Mesodermal cell (in vitro differentiated cells): Measurements from ENCODE around the gene CXCR6.

Experiments
- H3K27ac ChIP-seq: 2 replicates; pipeline ENCODE4 v1.7.0; 2013; ENCODE audit warnings: mild to moderate bottlenecking, low read depth, low read length, moderate library complexity; ENCODE audit not compliant: severe bottlenecking
- H3K36me3 ChIP-seq: 2 replicates; pipeline ENCODE4 v1.7.1; 2013; ENCODE audit warnings: mild to moderate bottlenecking, low read length, moderate library complexity; ENCODE audit not compliant: control insufficient read depth, insufficient read depth
- H3K4me1 ChIP-seq: one replicate; pipeline ENCODE4 v1.7.1; 2013; ENCODE audit warnings: mild to moderate bottlenecking, low read length; ENCODE audit not compliant: insufficient read depth, control insufficient read depth, poor library complexity, severe bottlenecking
- H3K4me3 ChIP-seq: 2 replicates; pipeline ENCODE4 v1.7.0; 2013; ENCODE audit warnings: low read length, control low read depth, mild to moderate bottlenecking; ENCODE audit not compliant: insufficient read depth, poor library complexity, severe bottlenecking; ENCODE audit errors: extremely low read depth
- H3K9me3 ChIP-seq: 2 replicates; pipeline ENCODE4 v1.7.1; 2013; ENCODE audit warnings: mild to moderate bottlenecking, low read length, moderate library complexity; ENCODE audit not compliant: control insufficient read depth
- WGBS, 2 experiments: methylation state at CpG; one replicate each; pipeline ENCODE4 v1.1.5; 2013; ENCODE audit warnings: missing lambda C conversion rate in 2 of 2; ENCODE audit not compliant: insufficient coverage in 2 of 2; 5-methylcytosine and 5-hydroxymethylcytosine counted together

CXCR6 gene

DNA sequence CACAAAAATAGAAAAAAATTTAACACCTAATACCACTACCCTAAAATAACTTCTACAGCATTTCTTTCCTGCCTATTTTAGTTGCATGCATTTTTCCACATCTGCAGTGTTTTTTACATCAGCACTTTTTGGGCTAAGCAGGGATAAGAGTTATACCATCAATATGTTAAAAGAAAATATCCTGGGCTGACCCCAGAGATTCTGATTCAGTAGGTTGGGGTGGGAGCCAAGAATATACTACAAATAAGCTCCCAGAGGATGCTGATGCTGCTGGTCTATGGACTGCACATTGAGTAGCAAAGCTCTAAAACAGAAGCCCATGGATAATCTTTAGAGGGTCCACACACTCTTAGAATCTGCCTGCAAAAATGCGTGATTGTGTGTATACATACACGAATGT lies 37.6 kb downstream of the CXCR6 start:
- peaks cover 66% of the 10 kb centered on the region for H3K36me3 ChIP-seq
- peaks cover 13% of the 10 kb centered on the region for H3K4me1 ChIP-seq
- WGBS, 2 experiments: 91 to 100% methylated on average over 2 of the region's 2 CpGs
- H3K27ac ChIP-seq: no peak overlapping the region
- no peaks in the 10 kb centered on the region for H3K9me3 ChIP-seq
- no peak overlapping the region for H3K4me3 ChIP-seq

DNA sequence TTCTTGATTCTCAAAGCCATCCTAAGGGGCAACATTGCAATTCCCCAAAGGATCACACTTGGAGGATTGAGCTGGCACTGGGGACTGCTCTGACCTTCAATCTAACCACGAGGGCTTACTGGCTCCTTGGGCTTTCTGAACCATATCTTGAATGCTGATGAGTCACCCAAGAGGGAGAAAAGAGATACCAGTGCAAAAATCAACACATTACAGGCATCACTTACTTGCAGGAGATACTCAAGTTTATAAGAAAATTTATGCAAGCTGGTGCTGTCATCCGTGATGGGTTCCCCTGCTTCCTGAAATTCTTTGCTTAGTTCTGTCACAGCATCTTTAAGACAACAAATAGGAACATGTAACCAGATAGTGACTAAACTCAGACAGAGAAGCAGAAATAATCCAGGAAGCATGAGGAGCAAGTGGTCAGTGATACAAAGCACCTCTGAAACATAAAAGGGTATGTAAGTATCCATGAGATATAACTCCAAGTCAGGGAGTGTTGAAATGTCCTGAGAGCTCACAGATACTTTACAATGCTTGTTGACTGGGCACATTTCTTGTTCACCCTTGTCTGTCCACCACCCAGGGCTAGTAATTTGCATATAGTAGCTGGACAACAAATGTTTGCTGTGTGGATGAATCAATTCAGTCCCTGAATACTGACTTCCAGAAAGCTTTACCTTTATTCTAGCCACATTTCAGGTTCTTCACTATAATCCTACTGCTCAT lies 38.2 kb downstream of the CXCR6 start:
- Histone ChIP-seq H3K9me3 (no peaks in the 10 kb centered on the region), H3K4me3 (no peak overlapping the region), H3K36me3 (peaks cover 65% of the 10 kb centered on the region), H3K27ac (peak overlapping the region; percentile 7), H3K4me1 (peaks cover 20% of the 10 kb centered on the region)
- 71 to 90% methylated on average over 2 of the region's 2 CpGs for WGBS, 2 experiments

DNA sequence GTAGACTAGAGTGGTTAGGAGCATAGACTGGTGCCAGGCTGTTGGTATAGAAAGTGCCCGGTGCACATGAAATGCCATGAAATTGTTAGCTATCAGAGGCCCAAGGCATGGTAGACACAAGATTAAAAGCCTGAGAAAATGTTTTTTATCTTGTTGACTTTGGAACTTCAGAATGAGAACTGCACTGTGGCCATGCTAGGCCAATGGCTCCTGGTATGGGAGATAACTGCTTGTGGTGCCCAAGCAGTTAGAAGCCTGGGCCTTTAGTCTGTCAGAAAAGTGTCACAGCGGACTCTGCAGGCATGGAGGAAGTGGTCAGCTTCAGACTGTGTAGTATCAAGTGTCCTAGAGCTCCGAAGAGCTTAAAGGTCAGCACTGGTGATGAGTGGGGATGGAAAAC lies 40.5 kb downstream of the CXCR6 start:
- H3K27ac ChIP-seq: no peak overlapping the region
- no peak overlapping the region for H3K4me3 ChIP-seq
- H3K4me1 ChIP-seq: peaks cover 39% of the 10 kb centered on the region
- WGBS, 2 experiments: 94 to 97% methylated on average over 3 of the region's 3 CpGs
- H3K36me3 ChIP-seq: peaks cover 50% of the 10 kb centered on the region
- no peaks in the 10 kb centered on the region for H3K9me3 ChIP-seq

DNA sequence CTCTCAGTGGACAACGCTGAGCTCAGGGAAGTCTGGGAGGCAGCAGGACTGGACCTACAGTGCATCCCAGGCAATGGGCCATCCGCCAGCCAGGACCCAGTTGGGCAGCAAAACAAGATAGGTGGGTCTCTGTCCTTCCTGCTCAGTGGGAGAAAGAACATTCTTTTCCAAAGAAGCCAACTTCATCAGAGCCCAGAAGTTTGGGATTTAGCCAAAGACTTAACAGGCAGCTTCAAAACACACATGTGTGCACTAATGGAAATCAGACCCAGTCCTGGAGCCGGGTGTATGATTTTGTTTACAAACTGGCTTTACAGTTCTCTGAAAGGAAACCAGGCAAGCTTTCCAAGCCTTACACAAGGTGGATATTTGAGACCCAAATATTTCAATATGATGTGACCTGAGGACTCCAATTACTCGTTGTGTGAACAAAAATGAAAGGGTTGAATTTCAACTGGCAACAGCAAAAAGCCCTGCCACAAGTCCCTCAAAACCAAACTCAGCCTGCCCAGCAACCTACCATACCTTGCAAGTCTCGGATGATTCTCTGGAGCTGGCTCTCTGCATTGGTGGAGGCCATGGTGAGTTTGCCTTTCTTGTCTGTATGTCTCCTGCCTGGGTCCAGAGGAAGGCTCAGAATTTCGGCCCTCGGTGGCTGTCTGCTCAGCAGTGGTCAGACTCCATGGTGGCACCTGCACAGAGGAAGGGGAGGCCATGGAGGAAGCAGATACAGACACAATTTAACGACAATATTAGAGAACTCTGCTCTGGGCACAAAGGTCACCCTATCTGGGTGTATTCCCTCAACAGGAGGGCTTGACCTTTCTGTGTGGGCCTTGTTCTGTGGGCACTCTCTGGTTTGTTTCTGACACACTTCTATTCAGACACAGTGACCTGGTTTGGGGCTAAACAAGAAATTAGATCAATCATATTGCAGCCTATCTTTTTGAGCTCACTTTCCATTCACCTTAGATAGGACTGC lies 41.4 kb downstream of the CXCR6 start:
- H3K9me3 ChIP-seq: no peaks in the 10 kb centered on the region
- H3K36me3 ChIP-seq: peaks cover 41% of the 10 kb centered on the region
- no peak overlapping the region for H3K4me3 ChIP-seq
- peak overlapping the region; percentile 2 for H3K27ac ChIP-seq
- peaks cover 39% of the 10 kb centered on the region for H3K4me1 ChIP-seq
- WGBS, 2 experiments: 94 to 95% methylated on average over 7 of the region's 8 CpGs

DNA sequence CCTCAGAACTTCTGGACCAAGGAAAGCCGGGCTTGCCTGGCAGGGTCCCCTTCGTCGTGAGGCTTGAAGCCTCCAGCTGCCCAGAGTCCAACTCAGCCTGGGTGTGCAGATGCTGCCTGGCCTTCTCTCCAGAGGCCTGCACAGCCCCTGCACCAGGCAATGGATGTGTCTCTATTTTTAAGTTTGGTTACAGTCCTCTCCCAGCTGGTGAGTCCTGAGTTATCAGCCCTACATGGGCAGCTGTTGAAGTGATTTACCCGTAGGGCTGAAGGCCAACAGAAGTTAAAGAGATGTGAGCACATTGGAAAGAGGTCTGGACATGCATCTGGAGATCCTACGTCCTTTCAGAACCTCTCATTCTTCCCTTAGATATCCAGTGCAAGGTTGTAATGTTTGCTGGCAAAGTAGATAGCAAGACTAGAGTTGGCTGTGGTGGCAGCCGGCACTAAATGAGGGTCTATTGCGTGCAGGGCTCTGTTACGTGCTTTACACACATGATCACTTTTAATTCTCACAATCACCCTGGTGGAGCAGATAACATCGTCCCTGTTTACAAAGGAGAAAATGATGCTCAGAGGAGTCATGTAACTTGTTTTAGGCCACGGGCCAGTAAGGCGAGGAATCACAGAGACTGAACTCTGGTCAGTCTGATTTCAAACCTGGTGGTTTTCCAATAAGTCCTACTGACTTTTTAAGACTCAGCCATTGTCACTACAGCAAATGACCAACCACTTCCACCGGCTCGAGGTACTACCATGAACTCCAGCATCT lies 42.5 kb downstream of the CXCR6 start:
- Histone ChIP-seq H3K36me3 (peaks cover 31% of the 10 kb centered on the region), H3K4me3 (no peak overlapping the region), H3K27ac (peak overlapping the region; percentile 80), H3K9me3 (no peaks in the 10 kb centered on the region), H3K4me1 (peaks cover 39% of the 10 kb centered on the region)
- 92 to 93% methylated on average over 8 to 9 of the region's 13 CpGs for WGBS, 2 experiments

DNA sequence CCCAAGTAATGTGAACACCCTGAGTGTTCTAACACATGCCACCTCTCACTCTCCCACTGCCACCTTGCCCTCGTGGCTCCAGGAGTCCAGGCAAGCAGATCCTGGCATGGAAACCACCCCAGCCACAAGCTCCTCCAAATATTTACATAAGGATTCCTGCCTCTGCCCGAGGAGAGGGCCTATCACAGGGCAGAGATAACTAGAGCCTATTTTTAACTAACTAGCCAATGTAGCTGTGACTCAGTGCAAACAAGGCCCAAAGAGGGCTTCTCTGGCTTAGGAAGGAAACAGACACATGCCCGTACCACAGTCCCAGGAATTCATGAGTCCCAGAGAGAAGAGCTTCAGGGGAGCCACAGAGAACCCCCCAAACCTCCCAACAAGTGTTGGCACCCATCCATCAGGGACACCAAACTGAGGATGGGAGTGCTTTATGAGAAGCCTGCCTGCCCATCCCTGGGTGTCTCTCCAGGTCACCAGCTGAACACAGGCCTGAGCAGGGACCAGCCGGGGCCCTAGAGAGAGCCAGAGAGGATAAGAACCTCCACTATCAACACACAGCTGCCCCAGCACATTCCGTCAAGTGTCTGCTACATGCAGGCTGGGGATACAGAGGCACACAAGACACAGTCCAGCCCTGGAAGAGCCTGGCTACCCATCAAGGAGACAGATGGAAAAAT lies 43.2 kb downstream of the CXCR6 start:
- 78 to 82% methylated on average over 2 to 5 of the region's 5 CpGs for WGBS, 2 experiments
- peaks cover 37% of the 10 kb centered on the region for H3K4me1 ChIP-seq
- H3K4me3 ChIP-seq: no peak overlapping the region
- no peaks in the 10 kb centered on the region for H3K9me3 ChIP-seq
- peaks cover 33% of the 10 kb centered on the region for H3K36me3 ChIP-seq
- peak overlapping the region; percentile 80 for H3K27ac ChIP-seq

DNA sequence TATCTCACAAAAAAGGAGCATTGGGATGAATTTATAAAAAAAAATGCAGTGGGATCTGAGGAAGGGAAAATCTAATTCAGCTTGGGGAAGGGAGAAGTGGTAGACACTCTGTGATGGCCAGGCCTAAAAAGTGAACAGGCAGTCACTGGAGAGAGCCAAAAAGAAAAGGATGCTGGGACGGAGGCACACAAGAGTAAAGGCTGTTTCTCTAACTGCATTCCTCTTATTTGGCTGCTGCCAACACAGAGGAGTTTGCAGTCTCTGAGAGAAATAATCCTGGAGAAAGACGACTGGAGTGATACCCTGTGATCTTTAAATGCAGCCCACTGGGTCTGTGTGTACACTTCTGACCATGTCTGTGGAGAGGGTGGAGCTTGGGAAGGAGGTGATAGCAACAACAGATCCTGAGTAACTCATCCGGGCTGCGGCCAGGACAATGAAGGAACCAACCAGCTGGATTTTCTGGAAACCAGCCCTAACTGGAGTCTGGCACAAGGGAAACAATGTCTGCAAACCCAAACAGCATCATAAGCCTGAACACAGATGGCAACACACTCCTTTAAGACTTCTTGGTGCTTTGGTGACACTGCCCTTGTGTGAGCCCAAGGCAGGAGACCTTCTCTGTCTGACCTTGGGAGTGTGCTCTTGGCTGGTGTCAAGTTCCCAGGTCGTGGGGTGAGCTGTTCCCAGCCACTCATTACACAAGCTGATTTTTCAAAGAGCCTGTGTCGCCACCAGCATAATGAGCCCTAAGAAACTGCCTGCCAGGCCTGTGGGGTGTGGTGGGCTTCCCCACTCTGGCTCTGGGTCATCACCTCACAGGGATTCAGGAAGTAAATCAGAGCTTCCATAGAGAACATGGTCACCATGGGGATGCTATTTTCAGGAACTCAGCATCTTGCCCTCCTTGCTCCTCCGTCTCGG lies 44.4 kb downstream of the CXCR6 start:
- peaks cover 32% of the 10 kb centered on the region for H3K4me1 ChIP-seq
- H3K36me3 ChIP-seq: peaks cover 26% of the 10 kb centered on the region
- H3K4me3 ChIP-seq: no peak overlapping the region
- H3K9me3 ChIP-seq: no peaks in the 10 kb centered on the region
- H3K27ac ChIP-seq: no peak overlapping the region
- WGBS, 2 experiments: 97 to 100% methylated on average over 5 to 7 of the region's 8 CpGs

DNA sequence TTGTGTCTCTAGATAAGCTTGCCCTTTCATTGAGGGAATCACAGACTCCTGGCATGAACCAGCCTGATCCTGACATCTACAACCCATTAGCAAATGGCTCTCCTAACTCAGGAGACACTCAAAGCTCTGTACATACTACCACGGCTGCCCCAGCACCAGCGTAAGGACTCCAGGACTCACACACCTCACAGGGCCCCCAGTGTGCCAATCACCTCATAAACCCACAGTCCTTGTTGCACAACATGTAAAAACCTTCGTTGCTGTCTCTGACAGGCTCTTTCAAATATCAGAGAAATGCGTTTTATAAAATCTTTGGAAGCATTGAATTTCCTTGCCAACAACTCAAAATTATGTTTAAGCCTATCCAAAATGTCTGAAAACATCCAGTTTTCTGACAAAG lies 45.1 kb downstream of the CXCR6 start:
- WGBS, 2 experiments: 93 to 100% methylated on average over 4 of the region's 4 CpGs
- peaks cover 40% of the 10 kb centered on the region for H3K4me1 ChIP-seq
- no peaks in the 10 kb centered on the region for H3K9me3 ChIP-seq
- H3K36me3 ChIP-seq: peaks cover 19% of the 10 kb centered on the region
- H3K4me3 ChIP-seq: no peak overlapping the region
- H3K27ac ChIP-seq: no peak overlapping the region

DNA sequence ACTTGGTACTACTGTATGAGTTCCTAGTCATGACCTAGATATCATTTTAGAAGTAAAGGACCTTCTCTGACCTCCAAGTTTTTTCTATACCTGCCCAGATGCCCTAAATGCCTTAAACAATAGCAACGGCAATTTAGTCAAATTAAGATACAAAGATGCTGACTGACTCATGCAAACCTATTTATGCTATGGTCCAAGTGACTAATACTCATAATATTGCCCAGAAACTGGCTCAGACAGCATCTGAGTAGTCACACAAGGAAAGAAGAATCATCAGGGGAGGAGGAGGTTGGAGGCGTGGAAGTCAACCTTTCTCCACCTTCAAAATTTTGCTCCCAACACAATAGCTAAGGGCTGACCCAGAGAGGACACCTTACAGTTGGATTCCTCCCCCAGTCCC lies 45.5 kb downstream of the CXCR6 start:
- H3K4me1 ChIP-seq: peaks cover 41% of the 10 kb centered on the region
- WGBS, 2 experiments: 80 to 100% methylated on average over 1 of the region's 2 CpGs
- H3K27ac ChIP-seq: no peak overlapping the region
- H3K4me3 ChIP-seq: no peak overlapping the region
- H3K36me3 ChIP-seq: peaks cover 14% of the 10 kb centered on the region
- H3K9me3 ChIP-seq: no peaks in the 10 kb centered on the region
